Measurements from ENCODE around the gene LTBP2.

Gene LTBP2

GRCh38 chr14:74585406-74586335 is 26.4 kb downstream of the LTBP2 start:
- no peaks in the 10 kb centered on the region for H3K27me3 ChIP-seq (replicated peaks; ENCODE audit: control insufficient read depth, insufficient read depth, low read length)
- H3K4me3 ChIP-seq (ENCODE audit: low read length), result no peak overlapping the region
- no peak for DNase-seq (ENCODE audit: low read depth)
- H3K4me1 ChIP-seq (ENCODE audit: control insufficient read depth, insufficient read depth, low read length), result peaks cover 31% of the 10 kb centered on the region
- H3K9me3 ChIP-seq (ENCODE audit: control insufficient read depth, low read length), result no peaks in the 10 kb centered on the region
- H3K9ac ChIP-seq (ENCODE audit: low read length), result no peak overlapping the region
- peaks cover 8% of the 10 kb centered on the region for H3K36me3 ChIP-seq (ENCODE audit: control insufficient read depth, insufficient read depth, low read length, severe bottlenecking)

DNA sequence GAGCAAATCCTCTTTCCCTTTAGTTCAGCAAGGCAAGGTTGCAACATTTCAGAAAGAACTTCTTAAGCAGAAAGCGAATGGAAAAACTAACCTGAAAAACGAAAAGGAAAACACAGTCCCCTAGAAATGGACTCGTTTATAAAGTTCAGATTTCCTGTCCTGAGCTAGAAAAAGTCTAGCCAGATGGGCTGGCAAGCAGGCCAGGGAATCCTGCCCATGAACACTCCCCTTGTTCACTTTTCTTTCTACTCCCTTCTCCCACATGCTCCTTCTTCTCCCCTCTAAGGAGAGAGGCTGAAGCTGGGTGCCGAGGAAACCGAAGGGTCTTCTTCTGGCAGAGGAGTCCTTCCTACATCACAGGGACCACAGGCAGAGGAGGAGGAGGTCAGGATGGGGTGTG is 27.1 kb downstream of the LTBP2 start:
- Histone ChIP-seq H3K9ac (ENCODE audit: low read length) (no peak overlapping the region), H3K9me3 (ENCODE audit: control insufficient read depth, low read length) (no peaks in the 10 kb centered on the region), H3K4me3 (ENCODE audit: low read length) (no peak overlapping the region), H3K4me1 (ENCODE audit: control insufficient read depth, insufficient read depth, low read length) (peaks cover 35% of the 10 kb centered on the region), H3K36me3 (ENCODE audit: control insufficient read depth, insufficient read depth, low read length, severe bottlenecking) (peaks cover 11% of the 10 kb centered on the region), H3K27me3 (replicated peaks; ENCODE audit: control insufficient read depth, insufficient read depth, low read length) (no peaks in the 10 kb centered on the region)
- DNase-seq (ENCODE audit: low read depth), result no peak

DNA sequence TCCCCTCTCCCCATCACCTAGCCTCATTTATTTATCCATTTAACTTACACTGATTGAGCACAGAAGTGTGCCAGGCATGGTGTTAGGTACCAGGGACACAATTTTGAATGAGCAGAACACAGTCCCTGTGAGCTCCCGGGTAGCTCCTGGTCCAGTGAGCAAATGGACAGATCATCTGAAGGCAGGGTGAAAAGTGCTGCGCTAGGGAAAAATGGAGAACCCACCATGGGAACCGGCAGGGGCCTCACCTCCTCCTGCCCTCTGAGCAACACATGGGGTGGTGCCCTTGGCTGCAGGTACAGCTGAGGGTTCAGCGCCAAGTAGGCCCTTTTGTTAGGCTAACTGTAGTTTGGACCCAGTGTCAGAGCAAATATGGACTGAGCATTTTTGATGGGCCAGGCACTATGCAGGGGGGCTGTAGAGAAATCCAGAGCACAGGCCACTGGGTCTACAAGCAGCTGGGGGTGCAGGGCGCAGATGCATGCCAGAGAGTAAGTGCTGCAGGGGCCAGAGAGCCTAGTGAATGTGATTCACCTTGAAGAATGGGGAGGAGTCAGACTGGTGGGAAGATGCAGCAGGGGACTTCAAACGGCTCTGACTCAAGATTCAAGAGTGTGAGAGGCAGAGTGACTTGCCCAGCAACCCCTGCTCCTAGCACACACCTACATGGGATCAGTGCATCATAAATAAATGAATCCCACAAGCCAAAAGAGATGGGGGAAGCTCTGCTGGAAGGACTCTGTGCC is 28.2 kb downstream of the LTBP2 start:
- H3K9ac ChIP-seq (ENCODE audit: low read length), result no peak overlapping the region
- H3K27me3 ChIP-seq (replicated peaks; ENCODE audit: control insufficient read depth, insufficient read depth, low read length), result no peaks in the 10 kb centered on the region
- no peak overlapping the region for H3K4me3 ChIP-seq (ENCODE audit: low read length)
- peaks cover 45% of the 10 kb centered on the region for H3K4me1 ChIP-seq (ENCODE audit: control insufficient read depth, insufficient read depth, low read length)
- peak; percentile 53 for DNase-seq (ENCODE audit: low read depth)
- peaks cover 11% of the 10 kb centered on the region for H3K36me3 ChIP-seq (ENCODE audit: control insufficient read depth, insufficient read depth, low read length, severe bottlenecking)
- H3K9me3 ChIP-seq (ENCODE audit: control insufficient read depth, low read length), result no peaks in the 10 kb centered on the region

GRCh38 chr14:74582910-74583581 is 29.0 kb downstream of the LTBP2 start:
- Histone ChIP-seq H3K4me1 (ENCODE audit: control insufficient read depth, insufficient read depth, low read length) (peaks cover 45% of the 10 kb centered on the region), H3K27me3 (replicated peaks; ENCODE audit: control insufficient read depth, insufficient read depth, low read length) (no peaks in the 10 kb centered on the region), H3K36me3 (ENCODE audit: control insufficient read depth, insufficient read depth, low read length, severe bottlenecking) (peaks cover 11% of the 10 kb centered on the region), H3K4me3 (ENCODE audit: low read length) (no peak overlapping the region), H3K9me3 (ENCODE audit: control insufficient read depth, low read length) (no peaks in the 10 kb centered on the region), H3K9ac (ENCODE audit: low read length) (no peak overlapping the region)
- DNase-seq (ENCODE audit: low read depth), result peak; percentile 70

- Histone ChIP-seq H3K4me3 (ENCODE audit: low read length) (no peak overlapping the region), H3K36me3 (ENCODE audit: control insufficient read depth, insufficient read depth, low read length, severe bottlenecking) (peaks cover 9% of the 10 kb centered on the region), H3K9ac (ENCODE audit: low read length) (no peak overlapping the region), H3K4me1 (ENCODE audit: control insufficient read depth, insufficient read depth, low read length) (peaks cover 68% of the 10 kb centered on the region), H3K27me3 (replicated peaks; ENCODE audit: control insufficient read depth, insufficient read depth, low read length) (no peaks in the 10 kb centered on the region), H3K9me3 (ENCODE audit: control insufficient read depth, low read length) (no peaks in the 10 kb centered on the region)
- no peak for DNase-seq (ENCODE audit: low read depth)
Observed at GRCh38 chr14:74580275-74580672, 31.8 kb downstream of the LTBP2 start.

DNA sequence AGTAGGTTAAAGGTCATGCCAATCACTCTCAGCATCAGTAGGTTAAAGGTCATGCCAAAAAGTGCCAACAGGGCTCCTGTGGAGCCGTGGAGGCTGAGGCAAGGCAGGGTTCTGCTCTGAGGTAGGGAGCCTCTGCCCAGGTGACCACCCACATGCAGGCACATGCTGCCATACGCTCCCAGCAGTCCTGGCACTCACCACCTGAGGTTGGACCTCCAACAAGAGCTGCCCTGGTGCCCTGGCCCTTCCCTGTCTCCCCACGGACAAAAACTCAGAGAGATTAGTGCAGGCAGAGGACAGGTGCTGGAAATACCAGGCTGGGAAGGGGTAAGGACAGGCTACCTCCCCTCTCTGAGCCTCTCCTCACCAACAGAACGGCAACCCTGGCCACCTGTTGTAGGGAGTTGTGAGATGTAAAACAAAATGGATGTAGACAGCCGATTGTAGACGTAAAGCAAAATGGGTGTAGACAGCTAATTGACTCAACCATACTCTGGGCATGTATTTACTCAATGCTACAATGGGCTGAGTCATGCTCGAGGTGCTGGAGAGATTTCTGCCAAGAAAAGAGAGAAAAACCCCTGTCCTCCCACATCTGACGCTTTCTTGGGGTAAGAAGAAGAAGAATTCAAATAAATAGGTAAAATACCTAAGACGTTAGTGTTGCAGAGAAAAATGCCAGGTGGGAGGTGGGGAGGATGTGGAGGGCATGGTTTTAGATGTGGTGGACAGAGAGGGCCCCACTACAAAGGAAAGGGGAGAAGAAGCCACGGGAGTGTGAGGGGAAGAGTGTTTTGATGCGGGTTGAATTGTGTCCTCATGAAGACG is 32.4 kb downstream of the LTBP2 start:
- H3K9me3 ChIP-seq (ENCODE audit: control insufficient read depth, low read length), result no peaks in the 10 kb centered on the region
- no peaks in the 10 kb centered on the region for H3K27me3 ChIP-seq (replicated peaks; ENCODE audit: control insufficient read depth, insufficient read depth, low read length)
- H3K36me3 ChIP-seq (ENCODE audit: control insufficient read depth, insufficient read depth, low read length, severe bottlenecking), result peaks cover 4% of the 10 kb centered on the region
- H3K9ac ChIP-seq (ENCODE audit: low read length), result no peak overlapping the region
- no peak overlapping the region for H3K4me3 ChIP-seq (ENCODE audit: low read length)
- peaks cover 63% of the 10 kb centered on the region for H3K4me1 ChIP-seq (ENCODE audit: control insufficient read depth, insufficient read depth, low read length)
- peak; percentile 72 for DNase-seq (ENCODE audit: low read depth)

GRCh38 chr14:74578479-74578878 is 33.6 kb downstream of the LTBP2 start:
- Histone ChIP-seq H3K9me3 (ENCODE audit: control insufficient read depth, low read length) (no peaks in the 10 kb centered on the region), H3K27me3 (replicated peaks; ENCODE audit: control insufficient read depth, insufficient read depth, low read length) (no peaks in the 10 kb centered on the region), H3K4me3 (ENCODE audit: low read length) (no peak overlapping the region), H3K4me1 (ENCODE audit: control insufficient read depth, insufficient read depth, low read length) (peaks cover 55% of the 10 kb centered on the region), H3K9ac (ENCODE audit: low read length) (no peak overlapping the region), H3K36me3 (ENCODE audit: control insufficient read depth, insufficient read depth, low read length, severe bottlenecking) (peaks cover 4% of the 10 kb centered on the region)
- DNase-seq (ENCODE audit: low read depth), result no peak

- Histone ChIP-seq H3K9me3 (ENCODE audit: control insufficient read depth, low read length) (no peaks in the 10 kb centered on the region), H3K4me3 (ENCODE audit: low read length) (no peak overlapping the region), H3K9ac (ENCODE audit: low read length) (no peak overlapping the region), H3K27me3 (replicated peaks; ENCODE audit: control insufficient read depth, insufficient read depth, low read length) (no peaks in the 10 kb centered on the region), H3K4me1 (ENCODE audit: control insufficient read depth, insufficient read depth, low read length) (peaks cover 55% of the 10 kb centered on the region), H3K36me3 (ENCODE audit: control insufficient read depth, insufficient read depth, low read length, severe bottlenecking) (peaks cover 4% of the 10 kb centered on the region)
- no peak for DNase-seq (ENCODE audit: low read depth)
Observed at GRCh38 chr14:74577948-74578275, 34.1 kb downstream of the LTBP2 start.

GRCh38 chr14:74577247-74577947 is 34.6 kb downstream of the LTBP2 start:
- no peaks in the 10 kb centered on the region for H3K9me3 ChIP-seq (ENCODE audit: control insufficient read depth, low read length)
- peaks cover 55% of the 10 kb centered on the region for H3K4me1 ChIP-seq (ENCODE audit: control insufficient read depth, insufficient read depth, low read length)
- H3K9ac ChIP-seq (ENCODE audit: low read length), result peak overlapping the region; percentile 59
- H3K4me3 ChIP-seq (ENCODE audit: low read length), result no peak overlapping the region
- H3K27me3 ChIP-seq (replicated peaks; ENCODE audit: control insufficient read depth, insufficient read depth, low read length), result no peaks in the 10 kb centered on the region
- no peak for DNase-seq (ENCODE audit: low read depth)
- peaks cover 4% of the 10 kb centered on the region for H3K36me3 ChIP-seq (ENCODE audit: control insufficient read depth, insufficient read depth, low read length, severe bottlenecking)

DNA sequence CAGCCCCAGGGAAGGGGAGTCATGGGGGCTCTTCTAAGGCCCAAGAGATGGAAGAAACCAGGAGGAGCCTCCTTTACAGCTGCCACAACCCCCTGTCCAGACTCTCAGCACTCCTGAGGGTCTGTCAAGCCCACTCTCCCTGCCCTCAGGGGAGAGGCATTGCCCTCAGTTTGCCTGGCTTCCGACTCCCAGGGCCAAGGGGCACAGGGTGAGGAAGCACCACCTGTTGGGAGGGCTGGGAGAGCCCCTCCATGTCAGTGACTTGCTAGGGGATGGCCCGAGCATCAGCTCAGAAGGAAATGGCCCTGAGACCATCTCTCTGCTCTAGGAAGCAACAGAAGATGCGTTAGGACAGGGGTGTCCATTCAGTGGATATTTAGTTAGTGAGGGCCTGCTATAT is 36.1 kb downstream of the LTBP2 start:
- H3K4me1 ChIP-seq (ENCODE audit: control insufficient read depth, insufficient read depth, low read length), result peaks cover 67% of the 10 kb centered on the region
- no peak for DNase-seq (ENCODE audit: low read depth)
- H3K27me3 ChIP-seq (replicated peaks; ENCODE audit: control insufficient read depth, insufficient read depth, low read length), result no peaks in the 10 kb centered on the region
- H3K9ac ChIP-seq (ENCODE audit: low read length), result peak overlapping the region; percentile 59
- H3K9me3 ChIP-seq (ENCODE audit: control insufficient read depth, low read length), result no peaks in the 10 kb centered on the region
- no peak overlapping the region for H3K4me3 ChIP-seq (ENCODE audit: low read length)
- peaks cover 4% of the 10 kb centered on the region for H3K36me3 ChIP-seq (ENCODE audit: control insufficient read depth, insufficient read depth, low read length, severe bottlenecking)
